Uterus (tissue), 2 donors: ENCODE measurements around the gene HPCA.

Source experiments
- POLR2A ChIP-seq, 2 donors: fragments of 450-650 bp; IDR thresholded peaks; one replicate each; pipeline ENCODE4 v1.6.1; 2016; ENCODE audit warnings: antibody characterized with exemption in 2 of 2, mild to moderate bottlenecking in 1 of 2, moderate library complexity in 1 of 2
- TF ChIP-seq, protein P1 (sequence below), 4 experiments: fragments of 200-600 bp in 2 of 4; fragments of 450-650 bp in 2 of 4; sonication (generic) in 2 of 4; IDR thresholded peaks; one replicate each; pipeline ENCODE4 v1.5.1; 2016 to 2019; ENCODE audit warnings: antibody characterized with exemption in 4 of 4, mild to moderate bottlenecking in 2 of 4, moderate library complexity in 1 of 4

- TF ChIP-seq, protein P1, sequence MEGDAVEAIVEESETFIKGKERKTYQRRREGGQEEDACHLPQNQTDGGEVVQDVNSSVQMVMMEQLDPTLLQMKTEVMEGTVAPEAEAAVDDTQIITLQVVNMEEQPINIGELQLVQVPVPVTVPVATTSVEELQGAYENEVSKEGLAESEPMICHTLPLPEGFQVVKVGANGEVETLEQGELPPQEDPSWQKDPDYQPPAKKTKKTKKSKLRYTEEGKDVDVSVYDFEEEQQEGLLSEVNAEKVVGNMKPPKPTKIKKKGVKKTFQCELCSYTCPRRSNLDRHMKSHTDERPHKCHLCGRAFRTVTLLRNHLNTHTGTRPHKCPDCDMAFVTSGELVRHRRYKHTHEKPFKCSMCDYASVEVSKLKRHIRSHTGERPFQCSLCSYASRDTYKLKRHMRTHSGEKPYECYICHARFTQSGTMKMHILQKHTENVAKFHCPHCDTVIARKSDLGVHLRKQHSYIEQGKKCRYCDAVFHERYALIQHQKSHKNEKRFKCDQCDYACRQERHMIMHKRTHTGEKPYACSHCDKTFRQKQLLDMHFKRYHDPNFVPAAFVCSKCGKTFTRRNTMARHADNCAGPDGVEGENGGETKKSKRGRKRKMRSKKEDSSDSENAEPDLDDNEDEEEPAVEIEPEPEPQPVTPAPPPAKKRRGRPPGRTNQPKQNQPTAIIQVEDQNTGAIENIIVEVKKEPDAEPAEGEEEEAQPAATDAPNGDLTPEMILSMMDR (IDR thresholded peaks at IDR 0.05), result no peak
- no peak for TF ChIP-seq POLR2A (IDR thresholded peaks at IDR 0.05)
These were observed 24.2 kb upstream of the HPCA start for GRCh38 chr1:32861904-32862695.
